GM12878 (cell line): ENCODE data around the gene TRIM7. TPM values are rescaled to one million over a fixed set of nuclear protein-coding genes. Genes with fewer than 3 reads are reported as not detected.

Experiments
- DPF2 ChIP-seq: fragments of 450-650 bp; IDR thresholded peaks from 2 replicates; pipeline ENCODE4 v1.6.1; 2017; ENCODE audit warnings: mild to moderate bottlenecking
- HCFC1 ChIP-seq: fragments of 150-350 bp; IDR thresholded peaks from 2 replicates; pipeline ENCODE4 v1.6.1; 2014; ENCODE audit warnings: low read length
- IKZF1 ChIP-seq: fragments of 450-650 bp; conservative IDR thresholded peaks from 2 replicates; pipeline ENCODE4 v1.6.1; 2017; ENCODE audit warnings: antibody characterized with exemption, mild to moderate bottlenecking
- MEF2B ChIP-seq: fragments of 450-650 bp; IDR thresholded peaks from 2 replicates; pipeline ENCODE4 v1.6.1; 2018; ENCODE audit warnings: mild to moderate bottlenecking, moderate library complexity; ENCODE audit not compliant: partially characterized antibody, poor library complexity, severe bottlenecking
- MXI1 ChIP-seq: fragments of 150-350 bp; IDR thresholded peaks from 2 replicates; pipeline ENCODE4 v1.6.1; 2011; ENCODE audit warnings: low read depth, mild to moderate bottlenecking, inconsistent platforms, low read length, improper control_type of control experiment
- NBN ChIP-seq: fragments of 450-650 bp; IDR thresholded peaks from 2 replicates; pipeline ENCODE4 v1.6.1; 2016
- NKRF ChIP-seq: fragments of 450-650 bp; conservative IDR thresholded peaks from 2 replicates; pipeline ENCODE4 v1.6.1; 2017; ENCODE audit warnings: mild to moderate bottlenecking, moderate library complexity
- RAD21 ChIP-seq: IDR thresholded peaks from 2 replicates; pipeline ENCODE4 v1.6.1; 2011; ENCODE audit warnings: mild to moderate bottlenecking, low read depth, low read length, moderate library complexity; ENCODE audit not compliant: insufficient read depth
- SIN3A ChIP-seq: IDR thresholded peaks from 2 replicates; pipeline ENCODE4 v1.6.1; 2012; ENCODE audit warnings: low read depth, low read length, improper control_type of control experiment
- SREBF2 ChIP-seq: IDR thresholded peaks from 2 replicates; pipeline ENCODE4 v1.6.1; 2012; ENCODE audit warnings: mild to moderate bottlenecking, low read length
- USF1 ChIP-seq: IDR thresholded peaks from 2 replicates; pipeline ENCODE4 v1.6.1; 2011; ENCODE audit warnings: borderline replicate concordance, low read depth, mild to moderate bottlenecking, moderate library complexity, mixed read lengths, low read length; ENCODE audit not compliant: insufficient read depth; ENCODE audit errors: extremely low read length
- ZNF24 ChIP-seq: fragments of 450-650 bp; IDR thresholded peaks from 2 replicates; pipeline ENCODE4 v1.6.1; 2017; ENCODE audit warnings: antibody characterized with exemption, mild to moderate bottlenecking
- polyA plus RNA-seq, 11 experiments: library from polyadenylated mRNA; depleted of rRNA in 4 of 11; unstranded in 6 of 11; stranded (reverse) in 5 of 11; fragments of >200 nt; fragmentation: Nextera tagmentation in 4 of 11; fragmentation: Illumina TruSeq in 1 of 11; extraction: Ambion mirVana in 4 of 11; extraction: Trizol in 1 of 11; gene quantifications; 1 replicate in 1 of 11; 2 replicates in 10 of 11; pipeline versions ENCODE4 v1.2.1 to v1.2.3, GENCODE V29; 2011 to 2016; ENCODE audit warnings: inconsistent platforms in 2 of 11, missing spikeins in 2 of 11, low read depth in 1 of 11
- total RNA-seq, 4 experiments: library from RNA; depleted of rRNA in 3 of 4; stranded (reverse); fragments of >200 nt in 3 of 4; fragmentation: Illumina TruSeq in 1 of 4; extraction: Trizol in 1 of 4; gene quantifications; 2 replicates each; pipeline versions ENCODE4 v1.2.1 to v1.2.3, GENCODE V29; 2013 to 2021

TRIM7 gene
- total and polyA plus RNA-seq, 10 of the 15 experiments (the other 5 are each of a cell fraction or from before 2014, with no cell fraction given), result 0.02 to 1.6 (median 0.41) TPM

- 0 out of 2 replicates have a peak, but pooled peaks have one; percentile 38 for TF ChIP-seq NKRF
- no peak for TF ChIP-seq HCFC1
- TF ChIP-seq DPF2, result no peak
- TF ChIP-seq SIN3A, result 0 out of 2 replicates have a peak, but pooled peaks have one; percentile 24
- TF ChIP-seq SREBF2, result peak; percentile 52; the same call in 1 of the 2 replicates
- peak; percentile 68 for TF ChIP-seq IKZF1
- TF ChIP-seq USF1, result peak; percentile 12
- TF ChIP-seq RAD21, result no peak
- TF ChIP-seq MXI1, result peak; percentile 42; the same call in 1 of the 2 replicates
- 0 out of 2 replicates have a peak, but pooled peaks have one; percentile 52 for TF ChIP-seq ZNF24
- peak; percentile 74 for TF ChIP-seq MEF2B
- TF ChIP-seq NBN, result 0 out of 2 replicates have a peak, but pooled peaks have one; percentile 24
Observed at GRCh38 chr5:181217111-181217802, 12.3 kb upstream of the TRIM7 start (continued).
